ENCODE data around the gene KTN1.

Gene KTN1

DNA sequence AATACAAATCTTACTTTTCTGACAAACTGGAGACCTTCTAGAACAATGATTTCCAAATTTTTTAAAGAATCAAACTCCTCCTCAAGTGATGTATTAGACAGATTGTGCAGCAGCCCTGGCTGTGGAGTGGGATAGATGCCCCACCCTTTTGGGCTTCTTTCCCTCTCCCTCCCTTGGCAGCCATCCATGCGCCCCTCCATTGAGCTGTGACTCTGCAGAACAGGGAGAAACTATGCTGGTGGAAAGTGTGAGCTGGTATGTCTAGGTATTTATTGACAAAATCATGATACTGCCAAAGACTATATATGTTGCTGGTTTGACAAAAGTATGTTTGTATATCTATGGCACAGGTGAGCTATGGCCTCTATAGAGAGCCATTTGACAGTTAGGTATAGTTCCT, 138.5 kb downstream of the KTN1 start:
- DNase-seq: no peak

- no peak for DNase-seq
These were observed 140.8 kb downstream of the KTN1 start for GRCh38 chr14:55720796-55721195.

DNA sequence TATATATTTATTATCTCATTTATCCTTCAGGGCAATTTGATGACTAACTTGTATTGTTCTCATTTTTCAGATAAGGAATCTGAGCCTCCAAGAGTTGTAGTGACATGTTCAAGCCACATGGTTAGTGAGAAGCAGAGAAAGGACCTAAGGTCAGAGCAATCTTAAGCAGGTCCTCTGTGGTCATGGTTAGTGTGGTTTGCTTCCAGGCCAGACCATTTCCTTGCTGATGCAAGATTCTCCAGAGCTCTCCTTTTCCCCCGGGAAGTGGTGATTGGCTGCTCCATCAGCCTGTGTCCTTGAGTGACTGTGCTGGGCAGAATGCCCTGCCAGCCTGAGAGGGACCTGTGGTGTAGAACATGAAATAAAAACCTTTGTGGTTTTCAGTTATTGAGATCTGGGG, 141.3 kb downstream of the KTN1 start:
- DNase-seq: peak in 1 of 5 experiments; percentile 4

DNA sequence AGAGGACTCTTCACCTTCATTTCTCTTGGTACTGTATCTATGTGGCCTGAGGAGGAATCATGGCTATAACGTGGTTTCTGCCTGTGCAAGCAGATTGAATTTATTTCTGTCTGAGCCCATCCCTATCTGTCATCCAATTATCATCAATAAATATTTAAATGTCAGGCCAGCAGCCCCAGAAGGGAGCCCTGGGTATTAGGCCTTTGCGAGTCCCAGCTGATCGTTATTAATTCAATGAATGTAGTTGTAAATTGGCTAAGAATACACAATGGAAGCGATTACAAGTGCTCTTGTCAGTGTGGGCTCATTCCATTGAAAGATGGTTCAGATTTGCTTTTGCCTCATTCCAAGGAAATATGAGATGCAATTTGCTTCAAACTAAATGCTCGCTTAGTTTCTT, 142.0 kb downstream of the KTN1 start:
- no peak for DNase-seq

GRCh38 chr14:55724736-55725135, 144.7 kb downstream of the KTN1 start:
- no peak for DNase-seq

- no peak for DNase-seq
These were observed 150.7 kb downstream of the KTN1 start for GRCh38 chr14:55730592-55731310.

DNA sequence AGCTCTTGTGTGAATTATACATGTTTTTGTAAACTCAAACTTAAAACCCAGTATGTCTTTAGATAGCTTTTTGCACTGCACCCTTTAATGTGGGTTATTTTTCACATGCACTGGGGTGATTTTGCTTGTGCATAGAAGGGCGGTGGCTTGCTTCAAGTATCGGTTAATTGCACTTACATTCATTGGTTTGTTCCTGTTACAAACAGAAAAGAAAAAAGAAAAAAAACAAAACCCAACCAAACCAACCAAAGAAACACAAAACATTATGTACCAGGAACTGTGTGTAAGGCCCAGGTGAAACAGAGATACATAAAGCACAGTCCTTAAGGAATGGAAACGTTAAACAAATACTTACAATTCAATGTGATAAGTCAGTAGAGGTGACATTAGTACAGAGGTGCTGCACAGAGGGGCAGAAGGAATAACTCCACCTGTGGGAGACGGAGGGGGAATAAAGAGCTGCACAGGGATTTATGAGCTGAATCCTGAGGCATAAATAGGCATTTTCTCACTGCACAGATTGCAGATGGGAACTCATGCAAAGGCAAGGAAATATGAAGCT, 151.4 kb downstream of the KTN1 start:
- peak in 1 of 5 experiments; percentile 3 for DNase-seq

- peak in 4 of 5 experiments; percentile 12 to 42 (median 15) for DNase-seq
These were observed 152.0 kb downstream of the KTN1 start for GRCh38 chr14:55731881-55732498.

GRCh38 chr14:55733599-55733998, 153.6 kb downstream of the KTN1 start:
- no peak for DNase-seq
